Measurements from ENCODE around the gene MBP. TPM values are rescaled to one million over a fixed set of nuclear protein-coding genes. Genes with fewer than 3 reads are reported as not detected.

MBP gene
- total RNA-seq, 1 experiment from 2014 or later, result 47.4 TPM

DNA sequence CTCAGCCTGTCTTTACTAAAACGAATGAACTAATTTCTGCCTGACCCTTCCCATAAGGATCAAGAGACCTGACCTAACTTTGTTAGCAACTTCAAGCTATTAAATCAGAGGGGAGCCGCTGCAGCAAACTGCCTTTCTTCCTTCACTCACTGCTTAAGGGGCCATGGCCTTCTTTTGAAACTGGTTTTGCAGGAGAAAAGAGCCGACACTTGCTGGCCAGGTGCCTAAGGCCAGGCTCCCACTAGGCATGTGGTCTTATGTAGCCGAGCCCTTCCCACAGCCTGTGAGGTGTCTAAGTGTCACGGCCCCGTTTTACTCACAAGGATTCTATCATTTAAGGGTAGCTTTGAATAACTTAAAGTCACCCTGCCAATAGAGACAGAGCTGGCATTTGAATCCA lies 179.4 kb downstream of the MBP start:
- Histone ChIP-seq H3K9me3 (ENCODE audit: low read length) (no peaks in the 10 kb centered on the region), H3K9ac (ENCODE audit: low read length) (no peak overlapping the region), H3K27ac (ENCODE audit: low read length) (no peak overlapping the region), H3K36me3 (ENCODE audit: low read depth, low read length) (no peaks in the 10 kb centered on the region), H3K4me1 (ENCODE audit: insufficient read depth, low read length) (no peaks in the 10 kb centered on the region), H3K27me3 (ENCODE audit: low read length) (no peaks in the 10 kb centered on the region), H2AFZ (ENCODE audit: low read length) (no peak overlapping the region), H3K9me2 (replicated peaks; ENCODE audit: low read length) (no peaks in the 10 kb centered on the region), H3K79me2 (ENCODE audit: low read length) (no peaks in the 10 kb centered on the region), H3F3A (ENCODE audit: low read length, unreplicated experiment) (no peaks in the 10 kb centered on the region), H3K4me2 (ENCODE audit: low read length) (no peak overlapping the region), H3K4me3 (ENCODE audit: low read length) (no peak overlapping the region), H4K20me1 (ENCODE audit: low read length) (no peaks in the 10 kb centered on the region)
- no TSS peak for BruUV-seq (replicated peaks)
- ChIA-PET CTCF (no interaction called here), POLR2A (ENCODE audit: unreplicated experiment) (no interaction called here)
- TF ChIP-seq, protein P1, sequence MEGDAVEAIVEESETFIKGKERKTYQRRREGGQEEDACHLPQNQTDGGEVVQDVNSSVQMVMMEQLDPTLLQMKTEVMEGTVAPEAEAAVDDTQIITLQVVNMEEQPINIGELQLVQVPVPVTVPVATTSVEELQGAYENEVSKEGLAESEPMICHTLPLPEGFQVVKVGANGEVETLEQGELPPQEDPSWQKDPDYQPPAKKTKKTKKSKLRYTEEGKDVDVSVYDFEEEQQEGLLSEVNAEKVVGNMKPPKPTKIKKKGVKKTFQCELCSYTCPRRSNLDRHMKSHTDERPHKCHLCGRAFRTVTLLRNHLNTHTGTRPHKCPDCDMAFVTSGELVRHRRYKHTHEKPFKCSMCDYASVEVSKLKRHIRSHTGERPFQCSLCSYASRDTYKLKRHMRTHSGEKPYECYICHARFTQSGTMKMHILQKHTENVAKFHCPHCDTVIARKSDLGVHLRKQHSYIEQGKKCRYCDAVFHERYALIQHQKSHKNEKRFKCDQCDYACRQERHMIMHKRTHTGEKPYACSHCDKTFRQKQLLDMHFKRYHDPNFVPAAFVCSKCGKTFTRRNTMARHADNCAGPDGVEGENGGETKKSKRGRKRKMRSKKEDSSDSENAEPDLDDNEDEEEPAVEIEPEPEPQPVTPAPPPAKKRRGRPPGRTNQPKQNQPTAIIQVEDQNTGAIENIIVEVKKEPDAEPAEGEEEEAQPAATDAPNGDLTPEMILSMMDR (conservative IDR thresholded peaks at IDR 0.05; ENCODE audit: low read depth, low read length), result no peak
- TF ChIP-seq EZH2 (IDR thresholded peaks at IDR 0.05; ENCODE audit: low read length, unreplicated experiment) (no peak), EZH2phosphoT487 (IDR thresholded peaks at IDR 0.05; ENCODE audit: borderline replicate concordance, low read length) (no peak)
- DNase-seq, result no peak
- ATAC-seq, result no peak; the same call in 1 of the 2 replicates
- intact Hi-C loops (cut with micrococcal nuclease), result no loop called here

DNA sequence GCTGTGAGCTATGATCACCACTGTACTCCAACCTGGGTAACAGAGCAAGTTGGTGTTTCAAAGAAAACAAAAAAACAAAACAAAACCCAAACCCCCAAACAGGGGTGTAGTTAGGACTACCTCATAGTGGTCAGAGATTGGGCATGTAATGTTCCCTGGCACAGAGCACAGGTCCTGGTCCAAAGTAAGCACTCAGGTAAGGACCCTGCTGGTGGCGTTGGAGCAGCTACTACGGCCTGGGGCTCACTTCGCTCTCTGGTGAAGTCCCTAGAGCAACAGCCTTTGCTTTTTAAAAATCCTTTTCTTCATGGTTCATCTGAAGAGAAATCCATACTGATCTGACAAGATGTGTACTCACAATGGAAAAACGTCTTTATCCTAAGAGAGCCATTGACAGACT lies 179.8 kb downstream of the MBP start:
- no peak overlapping the region for H3K9ac ChIP-seq (ENCODE audit: low read length)
- no peaks in the 10 kb centered on the region for H3K79me2 ChIP-seq (ENCODE audit: low read length)
- no peak overlapping the region for H3K27ac ChIP-seq (ENCODE audit: low read length)
- H2AFZ ChIP-seq (ENCODE audit: low read length), result no peak overlapping the region
- no peaks in the 10 kb centered on the region for H3K27me3 ChIP-seq (ENCODE audit: low read length)
- no peaks in the 10 kb centered on the region for H4K20me1 ChIP-seq (ENCODE audit: low read length)
- POLR2A ChIA-PET (ENCODE audit: unreplicated experiment), result no interaction called here
- intact Hi-C loops (cut with micrococcal nuclease), result no loop called here
- ATAC-seq, result no peak
- H3F3A ChIP-seq (ENCODE audit: low read length, unreplicated experiment), result no peaks in the 10 kb centered on the region
- H3K36me3 ChIP-seq (ENCODE audit: low read depth, low read length), result no peaks in the 10 kb centered on the region
- CTCF ChIA-PET, result no interaction called here
- BruUV-seq (replicated peaks), result no TSS peak
- no peak for DNase-seq
- no peaks in the 10 kb centered on the region for H3K9me2 ChIP-seq (replicated peaks; ENCODE audit: low read length)
- no peak overlapping the region for H3K4me2 ChIP-seq (ENCODE audit: low read length)
- TF ChIP-seq EZH2 (IDR thresholded peaks at IDR 0.05; ENCODE audit: low read length, unreplicated experiment), result no peak
- TF ChIP-seq, protein P1 (conservative IDR thresholded peaks at IDR 0.05; ENCODE audit: low read depth, low read length), result no peak
- no peak for TF ChIP-seq EZH2phosphoT487 (IDR thresholded peaks at IDR 0.05; ENCODE audit: borderline replicate concordance, low read length)
- H3K4me3 ChIP-seq (ENCODE audit: low read length), result no peak overlapping the region
- H3K9me3 ChIP-seq (ENCODE audit: low read length), result no peaks in the 10 kb centered on the region
- H3K4me1 ChIP-seq (ENCODE audit: insufficient read depth, low read length), result no peaks in the 10 kb centered on the region

DNA sequence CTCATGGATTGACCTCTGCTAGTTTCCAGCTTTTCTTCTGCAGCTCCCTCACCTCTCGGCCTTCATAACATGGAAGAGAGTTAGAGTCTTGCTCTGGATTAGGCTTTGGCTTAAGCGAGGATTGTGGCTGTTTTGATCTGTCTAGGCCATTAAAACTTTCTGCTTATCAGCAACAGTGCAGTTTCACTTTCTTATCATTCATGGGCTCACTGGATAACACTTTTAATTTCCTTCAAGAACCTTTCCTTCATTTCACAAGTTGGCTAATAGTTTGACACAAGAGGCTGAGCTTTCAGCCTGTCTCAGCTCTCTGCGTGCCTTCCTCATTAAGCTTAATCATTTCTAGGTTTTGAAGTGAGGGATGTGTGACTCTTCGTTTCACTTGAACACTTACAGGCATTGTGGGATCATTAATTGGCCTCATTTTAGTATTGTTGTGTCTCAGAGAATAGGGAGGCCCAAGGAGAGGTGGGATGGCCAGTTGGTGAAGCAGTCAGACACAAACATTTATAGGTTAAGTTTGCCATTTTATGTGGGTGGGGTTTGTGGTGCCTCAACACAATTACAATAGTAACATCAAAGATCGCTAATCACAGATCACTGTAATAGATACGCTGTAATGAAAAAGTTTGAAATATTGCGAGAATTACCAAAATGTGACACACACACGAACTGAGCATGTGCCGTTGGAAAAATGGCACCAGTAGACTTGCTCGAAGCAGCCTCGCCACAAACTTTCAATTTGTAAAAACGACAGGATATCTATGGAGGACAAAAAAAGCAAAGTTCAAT lies 180.9 kb downstream of the MBP start:
- intact Hi-C loops (cut with micrococcal nuclease), result no loop called here
- Histone ChIP-seq H3K36me3 (ENCODE audit: low read depth, low read length) (no peaks in the 10 kb centered on the region), H3K9me3 (ENCODE audit: low read length) (no peaks in the 10 kb centered on the region), H3K9me2 (replicated peaks; ENCODE audit: low read length) (no peaks in the 10 kb centered on the region), H3K9ac (ENCODE audit: low read length) (no peak overlapping the region), H3K4me1 (ENCODE audit: insufficient read depth, low read length) (no peaks in the 10 kb centered on the region), H3K4me3 (ENCODE audit: low read length) (no peak overlapping the region), H3K27ac (ENCODE audit: low read length) (no peak overlapping the region), H4K20me1 (ENCODE audit: low read length) (no peaks in the 10 kb centered on the region), H2AFZ (ENCODE audit: low read length) (no peak overlapping the region), H3K4me2 (ENCODE audit: low read length) (no peak overlapping the region), H3F3A (ENCODE audit: low read length, unreplicated experiment) (no peaks in the 10 kb centered on the region), H3K27me3 (ENCODE audit: low read length) (no peaks in the 10 kb centered on the region), H3K79me2 (ENCODE audit: low read length) (no peaks in the 10 kb centered on the region)
- TF ChIP-seq EZH2 (IDR thresholded peaks at IDR 0.05; ENCODE audit: low read length, unreplicated experiment), result no peak
- TF ChIP-seq, protein P1 (conservative IDR thresholded peaks at IDR 0.05; ENCODE audit: low read depth, low read length), result no peak
- TF ChIP-seq EZH2phosphoT487 (IDR thresholded peaks at IDR 0.05; ENCODE audit: borderline replicate concordance, low read length), result no peak
- no TSS peak for BruUV-seq (replicated peaks)
- ATAC-seq, result no peak
- no peak for DNase-seq
- ChIA-PET POLR2A (ENCODE audit: unreplicated experiment) (no interaction called here), CTCF (no interaction called here)

All from PC-3 (cell line).